ELF-1 (cell line): ENCODE data around the gene C13orf42.

ENCODE experiments used
- DNase-seq: peaks from one replicate; pipeline ENCODE4 v3.0.0-alpha.2; 2016; ENCODE audit warnings: low read depth, low spot score

The C13orf42 gene

GRCh38 chr13:51111174-51111573 is at the start of gene C13orf42:
C13orf42 (minus strand) TSS chr13:51111274; CDS start chr13:51111209, 65 bp downstream.
- no peak for DNase-seq

DNA sequence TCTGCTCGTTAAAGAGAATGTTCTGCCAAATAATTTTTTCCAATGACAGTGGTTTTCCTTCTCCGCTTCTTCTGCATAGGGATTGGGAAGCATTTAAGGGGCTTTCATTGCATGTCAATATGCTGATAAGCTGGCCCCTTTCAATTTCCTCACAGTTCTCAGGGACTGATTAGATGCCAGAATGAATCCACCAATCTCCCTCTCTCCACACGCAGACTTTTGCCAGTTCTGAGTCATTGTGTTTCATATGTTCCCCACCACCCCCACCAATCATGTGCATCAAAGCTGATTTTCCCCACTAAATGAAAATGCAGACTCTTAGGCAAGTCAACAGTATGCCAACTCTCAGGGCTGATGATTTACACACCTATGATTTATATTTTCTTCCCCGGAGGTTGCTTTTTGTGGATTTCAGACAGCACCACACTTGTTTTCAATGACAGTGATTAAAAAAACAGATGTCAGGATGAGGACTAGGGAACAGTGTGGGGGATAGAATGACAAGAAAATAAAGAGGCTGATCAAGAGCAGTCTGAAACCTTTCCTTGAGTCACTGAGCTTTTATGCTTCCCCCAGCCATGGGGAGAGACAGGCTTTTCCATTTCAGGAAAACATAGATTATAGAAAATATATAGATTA is 47.9 kb upstream of the C13orf42 start:
- no peak for DNase-seq

- no peak for DNase-seq
Measured at GRCh38 chr13:51158365-51158764, 47.3 kb upstream of the C13orf42 start.

- no peak for DNase-seq
Measured at GRCh38 chr13:51156648-51157047, 45.6 kb upstream of the C13orf42 start.

GRCh38 chr13:51155776-51156515 is 44.9 kb upstream of the C13orf42 start:
- no peak for DNase-seq

GRCh38 chr13:51155161-51155560 is 44.1 kb upstream of the C13orf42 start:
- no peak for DNase-seq

DNA sequence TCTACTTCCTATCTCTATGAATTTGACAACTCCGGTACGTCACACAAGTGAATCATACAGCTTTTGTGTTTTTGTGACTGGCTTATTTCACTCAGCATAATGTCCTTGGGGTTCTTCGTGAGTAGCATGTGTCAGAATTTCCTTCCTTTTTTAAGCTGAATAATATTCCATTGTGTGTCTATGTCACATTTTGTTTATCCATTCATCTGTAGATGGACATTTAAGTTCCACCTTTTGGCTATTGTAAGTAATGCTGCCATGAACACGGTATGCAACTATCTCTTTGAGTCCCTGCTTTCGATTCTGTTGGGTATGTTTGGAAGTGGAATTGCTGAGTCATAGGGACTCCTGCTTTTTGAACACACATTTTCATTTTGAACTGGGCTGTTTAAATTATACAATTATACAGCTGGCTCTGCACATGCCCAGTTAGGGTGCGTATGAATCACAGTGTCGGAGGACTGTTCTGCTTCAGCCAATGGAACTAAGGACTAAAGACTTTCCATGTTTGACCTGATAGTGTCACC is 43.0 kb upstream of the C13orf42 start:
- DNase-seq, result no peak

- DNase-seq, result peak; percentile 44
Measured at GRCh38 chr13:51153527-51153926, 42.5 kb upstream of the C13orf42 start.

DNA sequence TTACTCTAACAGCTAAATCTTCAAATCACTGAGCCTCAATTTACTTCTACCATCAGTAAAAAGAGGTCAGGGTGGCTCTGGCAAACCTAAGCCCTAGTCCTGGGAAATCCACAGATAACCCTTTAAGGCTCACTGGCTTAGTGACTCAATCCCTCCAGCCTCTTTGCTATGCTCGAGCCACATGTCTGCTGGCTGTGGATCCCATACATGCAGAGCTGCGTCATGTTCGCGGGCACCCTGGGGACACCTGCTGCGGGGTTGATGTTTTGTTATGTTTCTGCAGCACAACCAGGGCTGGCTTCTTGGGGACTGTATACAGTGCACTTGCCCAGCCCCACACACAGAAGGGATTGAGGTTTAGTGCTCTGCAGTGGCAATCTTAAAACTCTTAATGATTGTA is 41.6 kb upstream of the C13orf42 start:
- DNase-seq, result peak; percentile 47

- DNase-seq, result no peak
Measured at GRCh38 chr13:51151463-51151862, 40.4 kb upstream of the C13orf42 start.

DNA sequence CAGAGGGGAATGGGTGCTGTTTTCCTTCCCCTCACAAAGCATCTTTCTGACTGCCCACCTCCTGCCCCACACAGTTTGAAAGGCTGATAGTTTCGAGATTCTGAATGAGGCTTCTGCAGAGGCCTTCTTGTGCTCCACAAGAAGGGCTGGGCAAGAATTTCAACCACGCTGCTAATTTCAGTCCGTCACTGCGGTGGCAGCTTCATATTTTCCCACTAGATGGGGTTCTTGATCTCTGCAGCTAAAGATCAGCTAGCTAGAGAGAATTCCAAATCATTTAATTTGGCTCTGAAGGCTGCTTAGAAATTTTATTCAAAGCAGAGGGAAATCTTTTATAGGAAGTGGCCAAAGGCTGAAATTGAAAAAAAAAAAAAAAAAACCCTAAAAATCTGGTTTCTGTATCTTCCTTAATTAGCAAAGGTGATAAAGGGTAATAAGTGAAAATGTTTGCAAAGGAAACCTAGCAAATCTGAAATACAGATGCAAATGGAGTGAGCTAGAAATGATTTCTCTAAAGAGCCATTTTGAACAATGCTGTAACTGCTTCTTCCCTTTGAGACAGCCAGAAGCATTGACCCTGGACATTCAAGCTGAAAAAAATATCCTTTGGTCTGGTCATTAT is 38.0 kb upstream of the C13orf42 start:
- DNase-seq, result peak; percentile 86

DNA sequence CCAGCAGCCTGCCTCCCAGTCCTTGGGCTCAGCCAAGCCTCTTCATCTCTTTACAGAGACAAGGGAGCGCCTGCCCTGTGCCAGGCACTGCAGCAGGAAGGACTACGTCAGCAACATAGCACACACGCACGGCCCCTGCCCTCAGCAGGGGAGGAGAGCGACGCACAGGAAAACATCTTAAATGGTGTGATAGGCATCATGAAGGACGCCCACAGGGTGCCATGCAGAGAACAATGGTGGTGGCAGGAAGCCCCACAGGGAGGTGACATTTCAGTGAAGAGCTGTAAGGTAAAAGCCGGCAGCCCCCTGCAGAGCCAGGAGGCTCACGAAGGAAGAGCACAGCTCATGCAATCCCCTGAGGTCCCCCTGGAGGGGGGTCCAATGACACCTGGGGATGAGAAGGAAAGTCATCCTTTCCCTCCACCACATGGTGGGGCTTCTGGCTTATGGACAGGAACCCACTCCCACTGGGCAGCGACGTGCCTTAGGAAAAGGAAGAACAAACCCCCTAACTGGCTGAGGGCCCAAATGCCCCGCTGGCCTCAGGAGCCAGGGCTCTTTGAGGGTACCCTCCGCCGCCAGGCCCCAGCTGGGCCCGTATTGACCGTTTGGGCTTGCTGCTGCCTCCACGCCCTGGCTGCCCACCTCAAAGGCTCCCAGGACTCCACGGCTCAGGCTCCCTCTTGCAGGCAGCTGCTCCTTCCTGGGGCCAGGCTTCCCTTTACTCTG is 37.3 kb upstream of the C13orf42 start:
- DNase-seq, result peak; percentile 75

DNA sequence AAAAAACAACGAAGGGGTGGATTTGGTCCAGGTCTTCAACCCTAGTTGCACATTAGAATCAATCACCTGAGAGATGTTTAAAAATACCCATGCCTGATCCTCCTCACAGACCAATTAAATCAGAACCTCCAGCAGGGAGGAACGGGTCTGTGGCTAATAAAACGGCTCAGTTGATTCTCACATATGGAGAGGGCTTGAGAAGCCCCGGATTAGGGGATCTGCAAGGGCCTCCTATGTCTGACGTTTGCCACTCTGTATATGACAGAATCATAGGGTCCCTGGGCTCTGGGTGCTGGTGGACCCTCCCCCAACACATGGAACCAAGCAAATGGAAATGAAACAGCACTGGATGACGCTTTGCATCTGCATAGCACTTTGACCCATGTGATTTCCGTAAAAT is 36.7 kb upstream of the C13orf42 start:
- DNase-seq, result no peak

DNA sequence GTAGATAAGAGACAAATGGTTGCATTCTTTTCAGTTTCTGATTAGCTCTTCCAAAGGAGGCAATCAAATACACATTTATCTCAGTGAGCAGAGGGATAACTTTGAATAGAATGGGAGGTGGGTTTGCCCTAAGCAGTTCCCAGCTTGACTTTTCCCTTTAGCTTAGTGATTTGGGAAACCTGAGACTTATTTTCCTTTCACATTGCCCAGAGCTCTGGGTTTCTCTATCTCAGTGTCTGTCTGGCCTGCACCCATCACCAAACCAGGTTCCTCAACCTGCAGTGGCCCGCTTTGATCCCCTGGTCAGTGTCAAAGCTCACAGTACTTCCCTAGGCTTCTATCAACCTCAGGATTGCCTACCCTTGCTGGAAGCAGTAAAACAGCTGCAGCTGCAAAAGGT is 35.6 kb upstream of the C13orf42 start:
- DNase-seq, result peak; percentile 54

DNA sequence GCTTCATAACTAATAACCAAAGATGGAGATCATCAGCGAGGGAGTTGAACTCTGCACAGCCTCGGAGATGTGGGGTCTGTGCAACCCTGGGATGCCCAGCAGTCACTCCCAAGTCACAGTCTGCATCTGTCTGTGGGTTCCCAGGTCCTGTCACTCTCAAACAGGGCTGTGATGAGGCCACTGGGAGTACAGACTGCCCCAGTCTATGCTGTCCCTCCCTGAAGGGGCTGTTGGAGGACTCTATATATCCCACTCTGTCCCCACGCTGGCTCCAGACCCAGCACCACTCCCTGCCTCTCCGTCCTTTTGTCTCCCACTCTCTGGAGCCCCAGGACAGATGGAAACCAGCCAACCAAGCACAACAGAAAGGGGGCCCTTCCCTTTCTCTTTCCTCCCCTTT is 26.2 kb upstream of the C13orf42 start:
- no peak for DNase-seq

DNA sequence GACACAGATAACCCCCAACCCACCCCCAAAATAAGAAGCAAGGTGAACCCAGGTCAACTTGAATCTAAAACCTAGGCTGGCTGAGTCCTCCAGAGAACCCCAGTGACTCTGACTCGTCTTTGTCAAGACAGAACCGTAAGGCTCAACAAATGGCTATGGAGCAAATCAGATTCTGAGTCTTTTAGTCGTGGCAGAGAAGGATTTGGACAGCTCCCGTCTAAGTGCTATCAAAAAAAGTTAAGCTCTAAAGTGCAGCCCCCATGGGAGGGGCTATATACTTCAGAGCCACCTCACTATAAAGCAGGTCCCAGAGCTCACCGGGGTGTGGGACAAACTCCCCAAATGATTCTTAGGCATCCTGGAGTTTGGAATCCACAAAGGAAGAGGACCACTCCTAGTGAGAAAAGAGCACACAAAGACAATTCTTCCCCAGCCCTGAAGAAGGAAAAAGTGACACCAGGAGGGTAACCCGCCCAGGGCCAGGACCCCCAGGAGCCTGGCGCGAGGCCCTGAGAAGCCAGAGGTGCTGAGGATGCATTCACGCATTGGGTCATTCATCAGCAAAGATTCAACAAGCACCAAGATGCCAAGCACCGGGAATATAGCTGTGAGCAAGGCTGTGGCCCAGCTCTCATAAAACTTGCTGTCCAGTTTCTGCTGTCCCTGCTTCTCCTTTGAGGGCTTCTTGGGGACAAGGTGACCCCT is 25.4 kb upstream of the C13orf42 start:
- DNase-seq, result no peak

- no peak for DNase-seq
Measured at GRCh38 chr13:51134763-51135365, 23.8 kb upstream of the C13orf42 start.

DNA sequence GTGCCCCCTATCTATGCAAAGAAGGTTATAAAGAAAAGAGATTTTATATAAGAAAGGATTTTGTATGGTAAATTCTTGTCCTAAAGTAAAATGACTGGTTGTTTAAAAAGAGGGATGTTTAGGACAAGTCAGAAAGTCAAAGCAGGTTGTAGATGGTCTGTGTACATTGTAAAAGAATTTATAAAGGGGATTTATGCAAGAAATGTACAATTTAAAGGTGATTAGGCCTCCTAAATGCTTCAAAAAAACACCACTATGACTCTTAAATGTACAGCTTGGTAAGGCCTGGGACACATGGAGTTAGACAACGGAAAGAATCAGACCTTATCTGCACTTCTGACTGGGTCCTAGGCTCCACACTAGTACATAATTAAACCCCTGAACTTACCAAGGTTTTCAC is 19.3 kb upstream of the C13orf42 start:
- DNase-seq, result no peak

GRCh38 chr13:51125495-51126226 is 14.6 kb upstream of the C13orf42 start:
- peak; percentile 53 for DNase-seq

GRCh38 chr13:51122868-51123566 is 11.9 kb upstream of the C13orf42 start:
- DNase-seq, result peak; percentile 25
